Measurements from ENCODE around the gene TTLL8. TPM values are rescaled to one million over a fixed set of nuclear protein-coding genes. Genes with fewer than 3 reads are reported as not detected.

TTLL8 gene
- total RNA-seq, 2 experiments from 2014 or later = not detected

DNA sequence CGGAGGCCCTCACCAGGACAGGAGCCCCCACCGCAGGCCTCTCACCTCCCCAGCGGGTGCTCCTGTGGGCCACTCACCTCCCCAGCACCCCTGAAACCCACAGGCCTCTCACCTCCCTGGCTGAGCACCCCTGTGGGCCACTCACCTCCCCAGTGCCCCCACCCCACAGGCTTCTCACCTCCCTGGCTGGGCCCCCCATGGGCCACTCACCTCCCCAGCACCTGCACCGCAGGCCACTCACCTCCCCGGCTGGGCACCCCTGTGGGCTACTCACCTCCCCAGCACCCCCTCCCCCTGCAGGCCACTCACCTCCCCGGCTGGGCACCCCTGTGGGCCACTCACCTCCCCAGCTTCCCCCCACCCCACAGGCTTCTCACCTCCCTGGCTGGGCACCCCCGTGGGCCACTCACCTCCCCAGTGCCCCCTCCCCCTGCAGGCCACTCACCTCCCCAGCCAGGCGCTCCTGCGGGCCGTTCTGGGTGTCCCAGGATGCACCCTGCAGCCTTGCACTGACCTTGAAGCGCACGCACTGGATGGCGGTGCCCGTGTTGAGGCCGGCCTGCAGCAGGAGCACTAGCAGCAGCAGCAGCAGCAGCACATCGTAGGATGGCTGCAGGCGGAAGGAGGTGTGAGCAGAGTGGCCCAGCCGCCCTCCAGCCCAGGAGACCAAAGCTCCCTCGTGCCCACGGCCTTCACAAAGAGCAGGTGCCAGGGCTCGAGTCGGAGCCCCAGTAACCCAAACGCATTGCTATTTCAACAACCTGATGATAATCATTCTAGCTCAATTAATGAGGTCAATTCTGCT is 5.7 kb upstream of the TTLL8 start:
- CTCF ChIA-PET = interaction anchor here (0.7 kb wide), 1 partner anchor 194 kb away, joined by 3 read pairs; no protein-coding TSS in a partner anchor
- POLR2A ChIA-PET = no interaction called here

DNA sequence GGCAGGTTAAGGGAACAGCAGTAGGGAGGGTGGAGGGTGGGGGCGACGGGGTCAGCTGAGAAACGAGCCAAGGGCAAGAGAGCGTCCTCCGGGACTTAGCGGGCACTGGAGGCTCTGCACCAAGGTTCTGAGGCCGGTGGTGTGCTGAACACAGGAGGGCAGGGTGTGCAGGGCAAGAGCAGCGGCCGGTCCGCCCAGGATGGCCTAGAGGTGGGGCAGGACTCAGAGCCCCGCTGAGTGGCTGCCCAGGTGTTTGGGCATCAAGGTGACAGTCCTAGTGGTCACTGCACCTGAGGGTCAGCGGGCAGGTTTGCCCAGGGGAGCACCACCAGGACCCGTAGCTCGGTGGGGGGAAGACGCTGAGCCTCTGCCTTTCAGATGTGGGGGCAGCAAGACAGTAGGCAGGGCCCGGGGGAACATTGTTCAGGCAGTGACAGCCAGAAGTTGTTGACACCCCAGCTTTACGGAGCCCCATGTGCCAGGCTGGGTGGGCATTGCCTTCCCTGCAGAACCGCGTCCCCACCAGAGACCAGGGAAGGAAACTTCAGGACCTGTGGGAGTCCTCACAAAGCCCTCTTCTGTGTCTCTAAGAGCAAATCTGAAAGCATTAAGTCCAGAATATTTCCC is 4.5 kb upstream of the TTLL8 start:
- CTCF ChIA-PET = interaction anchor here (0.7 kb wide), 1 partner anchor 196 kb away, joined by 3 read pairs; no protein-coding TSS in a partner anchor
- POLR2A ChIA-PET = no interaction called here

DNA sequence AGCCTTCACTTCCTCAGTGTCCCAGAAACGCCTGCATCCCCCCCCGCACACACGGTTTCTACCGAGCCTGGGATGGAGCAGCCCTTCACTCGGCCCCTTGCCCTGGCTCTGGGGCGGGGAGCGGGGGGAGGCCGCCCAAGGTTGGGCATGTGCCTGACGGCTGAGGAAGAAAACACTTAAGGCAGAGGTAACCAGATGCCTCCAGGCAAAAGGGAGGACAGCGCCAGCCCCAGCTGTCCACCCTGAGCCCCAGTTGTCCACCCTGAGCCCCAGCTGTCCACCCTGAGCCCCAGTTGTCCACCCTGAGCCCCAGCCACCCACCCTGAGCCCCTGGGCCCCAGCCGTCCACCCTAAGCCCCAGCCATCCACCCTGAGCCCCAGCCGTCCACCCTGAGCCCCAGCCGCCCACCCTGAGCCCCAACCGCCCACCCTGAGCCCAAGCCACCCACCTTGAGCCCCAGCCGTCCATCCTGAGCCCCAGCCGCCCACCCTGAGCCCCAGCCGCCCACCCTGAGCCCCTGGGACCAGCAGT is 3.8 kb upstream of the TTLL8 start:
- POLR2A ChIA-PET = no interaction called here
- CTCF ChIA-PET = no interaction called here

DNA sequence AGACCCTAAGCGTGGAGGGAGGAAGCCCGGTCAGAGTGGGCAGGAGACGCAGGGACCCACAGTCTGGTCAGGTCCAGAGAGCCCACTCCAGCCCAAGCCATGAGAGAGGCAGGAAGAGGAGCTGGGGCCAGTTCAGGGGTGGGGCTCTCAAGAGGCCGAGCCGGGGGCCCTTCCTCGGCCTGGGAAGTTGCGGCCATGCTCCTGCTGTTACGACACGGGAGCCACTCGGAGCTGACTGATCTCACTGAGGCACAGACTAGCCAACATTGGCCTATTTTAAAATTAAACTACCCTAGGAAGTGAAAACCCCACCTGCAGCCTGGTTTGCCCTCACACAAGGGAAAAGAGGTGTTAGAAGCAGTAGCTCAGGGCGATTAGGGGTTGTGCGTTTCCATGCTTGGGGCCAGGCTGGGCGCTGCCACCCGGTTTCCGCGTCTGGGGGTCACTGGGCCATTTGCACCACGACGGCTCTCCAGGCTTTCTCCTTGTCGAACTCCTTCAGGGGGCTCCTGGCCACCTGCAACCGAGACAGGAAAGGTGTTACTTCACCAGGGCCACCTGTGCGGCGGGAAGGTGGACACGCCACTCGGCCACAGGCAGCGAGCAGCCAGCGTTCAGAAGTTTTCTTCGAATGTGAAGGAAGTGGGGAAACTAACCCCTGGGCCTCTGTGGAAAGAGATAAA is 3.2 kb upstream of the TTLL8 start:
- CTCF ChIA-PET = no interaction called here

DNA sequence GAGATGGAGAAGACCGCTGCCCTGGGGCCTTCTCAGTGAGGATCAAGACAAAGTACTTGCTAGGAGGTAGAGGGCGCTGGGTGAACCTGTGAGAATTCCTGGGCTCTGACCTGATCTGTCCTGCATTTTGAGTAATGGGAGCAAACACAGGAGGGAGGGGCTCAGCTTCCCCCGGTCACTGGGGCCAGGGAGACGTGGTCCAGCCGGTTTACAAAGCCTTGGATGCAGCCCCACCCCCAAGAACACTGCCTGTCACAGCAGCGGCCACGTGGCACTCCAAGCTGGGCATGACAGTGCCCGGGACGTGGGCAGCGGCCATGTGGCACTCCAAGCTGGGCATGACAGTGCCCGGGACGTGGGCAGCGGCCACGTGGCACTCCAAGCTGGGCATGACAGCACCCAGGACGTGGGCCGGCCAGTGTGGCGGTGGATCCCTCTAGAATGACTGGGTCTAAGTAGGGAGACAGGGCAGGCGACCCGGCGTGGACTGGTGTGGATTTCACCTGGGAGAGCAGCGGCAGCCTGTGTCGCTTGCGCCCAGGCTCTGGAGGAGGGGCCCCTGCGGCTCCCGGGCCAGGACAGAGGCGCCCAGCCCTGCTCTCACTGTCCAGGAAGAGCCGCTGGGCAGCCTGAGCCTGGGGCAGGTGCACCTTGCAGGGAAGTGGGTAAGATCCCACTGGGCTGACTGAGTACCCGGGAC is 2.5 kb upstream of the TTLL8 start:
- CTCF ChIA-PET = no interaction called here

More for the DNA sequence above, 3.2 kb upstream of the TTLL8 start:
- POLR2A ChIA-PET = no interaction called here

DNA sequence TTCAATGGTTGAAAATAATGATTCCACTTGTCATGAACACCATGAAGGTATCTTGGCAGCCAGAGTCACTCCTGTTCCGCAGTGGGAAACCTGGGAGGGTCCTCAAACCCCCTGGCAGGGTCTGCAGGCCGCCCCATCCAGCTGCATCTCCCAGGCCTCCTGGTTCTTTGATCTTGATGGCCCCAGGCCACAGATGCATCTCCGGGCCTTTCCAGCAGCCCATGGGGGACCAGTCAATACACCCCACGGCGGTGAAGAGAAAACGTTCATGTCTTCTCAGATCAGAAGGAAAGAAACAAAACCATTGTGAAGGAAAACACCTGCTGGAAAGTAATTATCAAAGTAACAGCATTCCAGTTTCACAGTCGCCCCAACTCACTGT is 1.8 kb upstream of the TTLL8 start:
- ChIA-PET CTCF (no interaction called here), POLR2A (no interaction called here)

More for the DNA sequence above, 2.5 kb upstream of the TTLL8 start:
- POLR2A ChIA-PET = no interaction called here

DNA sequence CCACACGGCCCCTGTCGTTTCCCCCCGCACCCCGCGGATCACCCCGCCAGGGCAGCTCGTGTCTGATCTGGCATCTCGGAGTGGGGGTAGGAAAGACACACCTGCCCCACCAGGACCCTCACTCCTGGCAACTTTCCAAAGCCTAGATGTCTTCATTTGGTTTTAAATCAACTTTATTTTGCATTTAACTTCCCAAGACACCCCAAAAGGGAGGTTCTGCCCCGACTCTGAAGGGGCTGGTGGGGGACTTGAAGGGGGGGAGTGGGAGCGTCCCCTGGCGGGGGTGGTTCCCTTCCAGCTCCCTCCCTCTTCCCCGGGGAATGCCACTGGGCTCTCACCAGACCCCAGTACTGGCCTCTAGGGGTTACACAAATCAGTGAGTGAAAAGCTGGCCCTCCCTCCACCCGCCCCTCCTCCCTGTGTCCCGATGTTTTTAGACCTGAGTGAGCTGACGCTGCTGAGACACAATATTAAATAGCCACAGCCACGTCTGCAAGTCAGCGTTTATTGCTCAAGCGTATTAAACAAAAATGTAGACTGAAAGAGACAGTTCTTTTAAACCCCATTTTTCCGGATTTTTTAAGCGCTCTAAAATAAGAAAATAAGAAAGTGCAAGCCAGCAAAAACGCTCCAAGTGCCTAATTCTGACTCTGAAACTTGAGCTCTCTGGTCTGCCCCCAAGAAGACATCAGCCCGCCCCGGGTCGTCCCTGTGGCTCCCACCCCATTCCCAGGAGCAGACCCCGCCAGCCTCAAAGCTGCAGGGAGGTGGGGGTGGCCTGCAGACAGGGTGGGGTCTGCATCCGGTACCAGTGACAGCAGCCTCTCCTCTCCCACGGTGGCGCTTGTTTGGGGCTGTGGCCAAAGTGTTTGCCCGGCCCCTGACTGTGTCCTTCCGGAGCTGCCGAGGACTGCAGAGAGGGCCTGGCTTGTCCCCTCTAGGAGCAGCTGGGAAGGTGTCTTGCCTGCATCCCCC is 1.1 kb upstream of the TTLL8 start:
- CTCF ChIA-PET = no interaction called here

DNA sequence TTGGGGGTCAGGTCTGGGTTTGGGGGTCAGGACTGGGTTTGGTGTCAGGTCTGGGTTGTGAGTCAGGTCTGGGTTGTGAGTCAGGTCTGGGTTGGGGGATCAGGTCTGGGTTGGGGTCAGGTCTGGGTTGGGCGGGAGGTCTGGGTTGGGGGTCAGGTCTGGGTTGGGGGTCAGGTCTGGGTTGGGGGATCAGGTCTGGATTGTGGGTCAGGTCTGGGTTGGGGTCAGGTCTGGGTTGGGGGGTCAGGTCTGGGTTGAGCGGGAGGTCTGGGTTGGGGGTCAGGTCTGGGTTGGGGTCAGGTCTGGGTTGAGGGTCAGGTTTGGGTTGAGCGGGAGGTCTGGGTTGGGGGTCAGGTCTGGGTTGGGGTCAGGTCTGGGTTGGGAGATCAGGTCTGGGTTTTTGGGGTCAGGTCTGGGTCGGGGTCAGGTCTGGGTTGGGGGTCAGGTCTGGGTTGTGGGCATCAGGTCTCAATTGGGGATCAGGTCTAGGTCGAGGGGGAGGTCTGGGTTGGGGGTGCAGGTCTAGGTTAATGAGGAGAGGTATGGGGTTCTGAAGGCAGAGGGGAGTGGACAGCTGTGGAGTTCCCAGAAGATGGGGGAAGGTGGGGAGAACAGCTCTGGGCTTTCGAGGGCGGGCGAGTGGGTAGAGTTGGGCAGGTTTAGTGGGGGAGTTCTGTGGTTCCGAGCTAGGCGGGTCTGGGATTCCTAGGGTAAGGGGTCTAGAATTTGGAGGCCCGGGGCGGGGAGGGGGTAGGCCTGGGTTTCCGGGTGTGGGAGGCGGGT is 629 bp downstream of the TTLL8 start:
- ChIA-PET POLR2A (no interaction called here), CTCF (no interaction called here)

More for the DNA sequence above, 1.1 kb upstream of the TTLL8 start:
- POLR2A ChIA-PET = no interaction called here

DNA sequence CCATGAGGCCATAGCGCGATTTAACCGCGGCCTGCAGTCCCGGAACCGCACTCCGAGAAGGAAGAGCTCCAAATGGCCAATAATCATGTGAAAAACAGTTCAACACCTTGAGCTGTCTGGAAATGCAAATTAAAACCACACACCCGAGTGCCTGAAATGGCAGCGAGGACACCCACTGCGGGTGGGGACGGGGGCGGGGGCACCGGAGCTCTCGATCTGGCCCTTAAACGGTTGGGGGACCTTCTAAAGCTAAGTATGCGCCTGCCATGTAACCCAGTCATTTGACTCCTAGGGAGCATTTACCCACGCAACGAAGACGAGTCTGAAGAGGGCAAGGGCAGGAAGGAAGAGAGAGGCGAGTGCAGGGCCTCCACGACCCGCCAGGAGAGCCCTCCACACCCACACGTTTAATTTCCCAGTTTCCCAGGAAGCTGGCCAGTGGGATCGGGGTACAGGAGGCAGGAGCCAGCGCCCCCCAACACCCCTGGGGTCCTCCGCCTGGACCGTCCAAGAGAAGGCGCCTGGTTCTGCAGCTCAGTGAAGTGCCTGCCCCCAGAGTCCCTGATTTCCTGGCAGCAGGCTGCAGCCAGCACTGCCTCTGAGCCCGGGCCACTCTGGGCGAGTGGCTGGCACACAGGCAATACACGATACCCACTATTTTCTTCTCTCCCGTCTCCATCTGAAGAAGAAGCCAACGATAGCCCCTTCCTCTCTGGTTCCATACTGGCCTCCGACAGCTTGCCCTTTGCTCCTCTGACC is 1.7 kb downstream of the TTLL8 start:
- POLR2A ChIA-PET = no interaction called here
- CTCF ChIA-PET = interaction anchor here (1.3 kb wide), 1 partner anchor 26 kb away, joined by 3 read pairs; no protein-coding TSS in a partner anchor

DNA sequence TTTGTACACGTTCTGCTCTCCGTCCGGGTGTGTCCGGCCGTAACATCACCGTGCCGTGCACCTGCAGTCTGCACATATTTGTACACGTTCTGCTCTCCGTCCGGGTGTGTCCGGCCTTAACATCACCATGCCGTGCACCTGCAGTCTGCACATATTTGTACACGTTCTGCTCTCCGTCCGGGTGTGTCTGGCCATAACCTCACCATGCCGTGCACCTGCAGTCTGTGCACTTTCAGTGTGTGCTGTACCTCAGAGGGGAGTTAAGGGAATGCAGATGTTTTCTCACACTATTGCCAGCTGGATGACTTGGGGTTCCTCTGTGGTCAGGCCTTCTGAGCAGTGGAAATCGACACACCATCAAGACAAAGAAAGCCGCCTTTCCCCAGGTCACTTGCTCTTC is 4.2 kb downstream of the TTLL8 start:
- CTCF ChIA-PET = no interaction called here
- POLR2A ChIA-PET = no interaction called here

DNA sequence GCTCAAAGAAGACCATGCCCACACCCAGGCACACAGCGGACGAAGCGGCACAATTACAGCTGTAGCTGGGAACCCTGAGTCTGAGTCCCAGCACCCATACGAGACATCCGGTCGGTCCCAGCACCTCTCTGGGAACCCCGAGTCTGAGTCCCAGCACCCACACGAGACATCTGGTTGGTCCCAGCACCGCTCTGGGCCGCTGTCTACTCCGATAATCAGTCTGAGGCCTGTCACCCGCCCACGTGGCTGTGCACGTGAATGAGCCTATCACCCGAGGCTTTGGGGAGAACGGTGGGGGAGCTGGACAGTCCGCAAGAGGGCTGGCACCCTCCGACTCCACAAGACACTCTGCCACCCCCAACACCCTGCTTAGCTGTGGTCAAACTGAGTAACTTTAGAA is 6.2 kb downstream of the TTLL8 start:
- CTCF ChIA-PET = no interaction called here
- POLR2A ChIA-PET = no interaction called here

DNA sequence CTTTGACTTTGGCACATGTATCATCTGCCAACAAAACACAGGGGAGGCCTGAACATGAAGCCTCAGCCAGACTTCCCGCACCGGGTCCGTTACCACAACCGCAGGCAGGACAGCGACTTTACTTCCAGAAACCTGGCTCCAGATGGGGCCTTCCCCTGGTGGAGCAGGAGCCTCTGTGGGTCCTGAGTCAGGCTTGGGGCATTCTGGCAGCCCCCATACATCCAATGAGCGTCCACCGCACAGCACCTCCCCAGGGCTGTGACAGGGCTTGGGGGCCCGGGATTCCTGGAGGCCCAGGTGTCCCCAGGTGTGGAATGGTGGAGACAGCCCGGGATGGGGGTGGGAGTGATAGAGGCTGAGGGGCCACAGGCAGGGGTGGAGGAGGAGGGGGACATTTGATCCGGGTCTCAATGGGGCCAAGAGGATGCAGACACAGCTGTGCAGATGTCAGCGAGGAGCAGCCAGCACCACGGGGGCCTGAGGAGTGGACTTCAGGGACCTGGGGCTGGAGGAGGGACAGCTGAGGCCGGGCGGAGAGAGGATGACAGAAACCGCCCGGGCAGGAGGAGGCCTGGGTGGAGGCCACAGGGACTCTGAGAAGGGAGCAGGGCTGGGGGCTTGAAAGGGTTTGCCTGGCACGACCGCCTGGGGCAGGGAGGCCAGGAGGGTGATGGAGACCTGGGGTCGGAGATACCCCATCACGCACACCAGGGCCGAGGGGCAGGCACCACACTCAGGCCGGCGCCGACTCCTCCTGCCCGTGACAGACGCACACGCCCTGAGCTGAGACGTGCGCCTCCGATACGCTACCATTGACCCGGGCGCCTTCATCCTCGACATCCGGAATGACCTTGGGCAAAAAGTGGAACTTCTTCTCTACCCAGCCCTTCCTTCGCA is 8.6 kb downstream of the TTLL8 start:
- CTCF ChIA-PET = no interaction called here
- POLR2A ChIA-PET = no interaction called here

DNA sequence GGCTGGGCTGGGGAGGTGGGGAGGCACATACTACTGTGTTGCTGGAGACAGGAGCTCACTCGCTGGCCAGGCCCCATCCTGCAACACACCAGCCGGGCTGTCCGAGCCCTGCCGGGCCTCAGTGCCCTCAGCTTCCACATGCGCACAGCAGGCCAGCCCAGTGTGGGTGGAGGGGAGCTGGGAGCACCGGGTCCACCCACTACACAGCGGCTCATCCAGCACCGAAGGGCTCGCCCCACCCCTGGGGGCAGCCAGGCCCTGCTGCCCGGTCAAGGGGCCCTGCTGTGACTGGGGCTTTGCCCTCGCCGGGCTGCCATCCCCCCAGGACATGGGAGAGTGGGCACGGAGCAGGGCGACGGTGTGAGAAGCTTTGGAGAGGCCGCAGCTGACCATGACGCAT is 9.3 kb downstream of the TTLL8 start:
- POLR2A ChIA-PET = no interaction called here
- CTCF ChIA-PET = no interaction called here

DNA sequence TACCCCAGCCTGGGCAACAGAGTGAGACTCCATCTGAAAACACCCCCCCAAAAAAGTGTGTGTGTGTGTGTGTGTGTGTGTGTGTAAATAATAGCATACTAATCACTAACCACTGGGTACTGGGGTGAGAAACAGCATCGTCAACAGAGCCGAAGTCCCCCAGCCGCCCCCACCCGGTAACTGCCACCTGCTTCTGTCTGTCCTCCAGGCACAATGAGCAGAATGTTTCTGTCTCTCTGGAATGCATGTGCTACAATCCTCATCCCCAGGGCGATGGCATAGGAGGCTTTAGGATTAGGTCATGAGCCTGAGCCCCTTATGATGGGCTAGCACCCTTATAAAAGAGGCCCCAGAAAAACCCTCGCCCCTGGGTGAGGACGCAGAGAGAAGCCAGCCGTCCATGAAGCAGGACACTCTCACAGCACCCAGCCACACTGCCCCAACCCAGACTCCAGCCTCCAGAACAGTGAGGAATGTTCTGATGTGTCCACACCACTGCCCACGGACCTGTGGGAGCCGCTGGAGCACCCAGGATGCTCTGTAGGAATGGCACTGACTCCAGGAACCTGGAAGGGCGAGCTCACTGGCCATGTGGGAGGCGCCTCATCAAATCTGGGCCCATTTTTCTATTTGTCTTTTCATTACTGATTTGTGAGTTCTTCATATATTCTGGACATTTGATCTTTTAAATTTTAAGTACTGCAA is 9.9 kb downstream of the TTLL8 start:
- ChIA-PET CTCF (no interaction called here), POLR2A (no interaction called here)

DNA sequence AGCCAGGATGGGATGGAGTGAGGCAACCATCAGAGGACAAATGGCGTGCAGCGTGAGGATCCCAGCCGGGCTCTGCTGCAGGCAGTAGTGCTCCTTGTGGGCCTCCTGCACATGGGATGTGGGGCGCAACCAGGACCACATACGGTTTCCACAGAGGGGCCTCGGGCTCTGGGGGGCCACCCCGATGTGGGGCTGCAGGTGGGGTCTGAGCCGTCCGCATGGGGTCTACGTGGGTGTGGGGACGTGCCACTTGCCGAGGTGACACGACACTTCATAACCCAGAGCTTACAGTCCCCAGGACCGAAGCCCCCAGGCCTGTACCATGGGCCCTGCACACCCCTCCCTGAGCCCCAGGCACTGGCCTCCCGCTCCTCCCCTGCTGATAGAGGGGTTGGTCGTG is 10.8 kb downstream of the TTLL8 start:
- CTCF ChIA-PET = no interaction called here
- POLR2A ChIA-PET = no interaction called here
